Skeletal muscle satellite cell (primary cell): ENCODE measurements around the gene CAP1.

Experiments
- H3K27me3 ChIP-seq: 2 replicates; pipeline ENCODE4 v1.7.0; 2013; ENCODE audit warnings: low read length; ENCODE audit not compliant: control insufficient read depth, insufficient read depth
- H3K36me3 ChIP-seq: 2 replicates; pipeline ENCODE4 v1.7.0; 2013; ENCODE audit warnings: mild to moderate bottlenecking, control low read depth, low read length; ENCODE audit not compliant: insufficient read depth
- H3K4me1 ChIP-seq: 2 replicates; pipeline ENCODE4 v1.7.0; 2013; ENCODE audit warnings: low read length; ENCODE audit not compliant: control insufficient read depth, insufficient read depth
- H3K4me2 ChIP-seq: 2 replicates; pipeline ENCODE4 v1.7.0; 2013; ENCODE audit warnings: mild to moderate bottlenecking, low read length
- H3K4me3 ChIP-seq: 2 replicates; pipeline ENCODE4 v1.7.0; 2013; ENCODE audit warnings: low read length
- H3K9ac ChIP-seq: 2 replicates; pipeline ENCODE4 v1.7.0; 2013; ENCODE audit warnings: mild to moderate bottlenecking, low read depth, low read length, moderate library complexity
- H3K9me3 ChIP-seq: replicated peaks from 2 replicates; pipeline ENCODE4 v1.7.0; 2013; ENCODE audit warnings: mild to moderate bottlenecking, control low read depth, low read length

Gene CAP1

GRCh38 chr1:40114400-40114799, 73.9 kb downstream of the CAP1 start:
- no peak overlapping the region for H3K4me3 ChIP-seq
- no peaks in the 10 kb centered on the region for H3K9me3 ChIP-seq
- H3K27me3 ChIP-seq, result peaks cover 59% of the 10 kb centered on the region
- H3K4me2 ChIP-seq, result no peak overlapping the region
- no peaks in the 10 kb centered on the region for H3K36me3 ChIP-seq
- no peak overlapping the region for H3K9ac ChIP-seq
- H3K4me1 ChIP-seq, result no peaks in the 10 kb centered on the region

DNA sequence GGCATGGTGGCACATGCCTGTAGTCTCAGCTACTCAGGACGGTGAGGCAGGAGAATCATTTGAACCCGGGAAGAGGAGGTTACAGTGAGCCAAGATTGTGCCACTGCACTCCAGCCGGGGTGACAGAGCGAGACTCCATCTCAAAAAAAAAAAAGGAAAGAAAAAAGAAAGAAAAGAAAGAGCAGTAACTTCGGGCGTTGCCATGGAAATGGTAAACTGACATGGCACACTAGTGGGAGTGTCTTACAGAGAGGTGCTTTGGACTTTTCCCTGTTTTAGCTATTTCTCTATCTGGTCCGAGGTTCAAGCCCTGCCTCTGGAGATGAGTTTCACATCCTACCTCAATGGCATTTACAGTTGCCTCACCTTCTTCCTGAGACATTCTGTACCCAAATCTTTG, 79.6 kb downstream of the CAP1 start:
- Histone ChIP-seq H3K27me3 (peaks cover 80% of the 10 kb centered on the region), H3K9ac (no peak overlapping the region), H3K36me3 (no peaks in the 10 kb centered on the region), H3K4me3 (no peak overlapping the region), H3K4me2 (no peak overlapping the region), H3K4me1 (no peaks in the 10 kb centered on the region), H3K9me3 (no peaks in the 10 kb centered on the region)
